SK-N-SH (cell line): ENCODE measurements around the gene ANKRD12. TPM values are rescaled to one million over a fixed set of nuclear protein-coding genes. Genes with fewer than 3 reads are reported as not detected.

Experiments
- CTCF ChIA-PET: fragments of 300-600, 350-600 bp; formaldehyde crosslinking; extraction: SDS; loops from one replicate; lab custom pipeline; 2021; lab: Yijun Ruan, JAX
- POLR2A ChIA-PET: fragments of 350-600 bp; sonication (Branson Sonifier 250); formaldehyde crosslinking; extraction: SDS; loops from one replicate; lab custom pipeline; 2020; ENCODE audit warnings: antibody characterized with exemption, inconsistent platforms; lab: Yijun Ruan, JAX
- DNase-seq: peaks from one replicate; pipeline ENCODE4 v3.0.0; 2012
- H2AFZ ChIP-seq: fragments of 200-600 bp; sonication (generic); 2 replicates; pipeline ENCODE4 v1.8.1; 2016; ENCODE audit warnings: antibody characterized with exemption, mild to moderate bottlenecking, low read depth
- H3F3A ChIP-seq: fragments of 200-600 bp; sonication (generic); replicated peaks from 2 replicates; pipeline ENCODE3; 2016; ENCODE audit warnings: antibody characterized with exemption, mild to moderate bottlenecking; ENCODE audit not compliant: insufficient read depth
- H3K27ac ChIP-seq, 2 experiments: fragments of 200-500 bp in 1 of 2; fragments of 200-600 bp in 1 of 2; sonication (Bioruptor generic) in 1 of 2; sonication (generic), shearing (Covaris generic) in 1 of 2; 2 replicates each; pipeline versions ENCODE4 v1.5.1 to v1.6.1; 2014 to 2016; ENCODE audit warnings: low read depth in 2 of 2, inconsistent platforms in 1 of 2, low read length in 1 of 2, mild to moderate bottlenecking in 1 of 2, mixed read lengths in 1 of 2
- H3K27me3 ChIP-seq: fragments of 200-600 bp; sonication (generic), shearing (Covaris generic); 2 replicates; pipeline ENCODE4 v1.6.1; 2016; ENCODE audit warnings: mixed run types; ENCODE audit not compliant: insufficient read depth
- H3K36me3 ChIP-seq, 2 experiments: fragments of 200-500 bp in 1 of 2; fragments of 200-600 bp in 1 of 2; sonication (Bioruptor generic) in 1 of 2; sonication (generic) in 1 of 2; replicated peaks in 1 of 2; 2 replicates each; pipeline versions ENCODE3 to v1.5.1; 2014 to 2016; ENCODE audit warnings: low read length in 1 of 2, mild to moderate bottlenecking in 1 of 2; ENCODE audit not compliant: insufficient read depth in 2 of 2, control insufficient read depth in 1 of 2
- H3K4me1 ChIP-seq, 2 experiments: fragments of 200-500 bp in 1 of 2; fragments of 200-600 bp in 1 of 2; sonication (Bioruptor generic) in 1 of 2; sonication (generic), shearing (Covaris generic) in 1 of 2; 2 replicates each; pipeline versions ENCODE4 v1.5.1 to v1.6.1; 2014 to 2016; ENCODE audit warnings: low read depth in 1 of 2, low read length in 1 of 2, mixed run types in 1 of 2; ENCODE audit not compliant: insufficient read depth in 2 of 2, control insufficient read depth in 1 of 2
- H3K4me2 ChIP-seq: fragments of 200-600 bp; sonication (generic), shearing (Covaris generic); 2 replicates; pipeline ENCODE4 v1.6.1; 2017; ENCODE audit warnings: mixed run types
- H3K4me3 ChIP-seq, 2 experiments: fragments of 200-500 bp in 1 of 2; fragments of 200-600 bp in 1 of 2; sonication (Bioruptor generic) in 1 of 2; sonication (generic), shearing (Covaris generic) in 1 of 2; 2 replicates each; pipeline versions ENCODE4 v1.5.1 to v1.8.1; 2014 to 2016; ENCODE audit warnings: low read depth in 2 of 2, inconsistent platforms in 1 of 2, low read length in 1 of 2, mild to moderate bottlenecking in 1 of 2, mixed read lengths in 1 of 2, moderate library complexity in 1 of 2
- H3K79me2 ChIP-seq: fragments of 200-600 bp; sonication (generic); 2 replicates; pipeline ENCODE4 v1.8.1; 2017; ENCODE audit warnings: mild to moderate bottlenecking; ENCODE audit not compliant: insufficient read depth
- H3K9ac ChIP-seq: fragments of 200-600 bp; sonication (generic); 2 replicates; pipeline ENCODE4 v1.6.1; 2017; ENCODE audit warnings: mixed run types
- H3K9me2 ChIP-seq: fragments of 200-600 bp; sonication (generic); 2 replicates; pipeline ENCODE4 v1.6.1; 2017; ENCODE audit warnings: mixed run types
- H3K9me3 ChIP-seq: fragments of 200-600 bp; sonication (generic); 2 replicates; pipeline ENCODE4 v1.6.1; 2017; ENCODE audit warnings: mixed run types, mild to moderate bottlenecking, moderate library complexity
- H4K20me1 ChIP-seq: fragments of 200-600 bp; sonication (generic); 2 replicates; pipeline ENCODE4 v1.6.1; 2017; ENCODE audit warnings: mild to moderate bottlenecking, mixed run types; ENCODE audit not compliant: insufficient read depth
- CHD2 ChIP-seq: fragments of 150-350 bp; IDR thresholded peaks from 2 replicates; pipeline ENCODE4 v1.6.1; 2018; ENCODE audit warnings: low read length; ENCODE audit not compliant: partially characterized antibody
- CTCF ChIP-seq: fragments of 200-600 bp; sonication (generic); IDR thresholded peaks from 2 replicates; pipeline ENCODE4 v1.6.1; 2017; ENCODE audit warnings: antibody characterized with exemption, mild to moderate bottlenecking, moderate library complexity
- EP300 ChIP-seq, 2 experiments: IDR thresholded peaks; 2 replicates each; pipeline versions ENCODE4 v1.4.0 to v1.6.1; 2012; ENCODE audit warnings: borderline replicate concordance in 1 of 2, low read depth in 1 of 2, low read length in 1 of 2
- EZH2phosphoT487 ChIP-seq: fragments of 200-600 bp; sonication (generic); IDR thresholded peaks from 2 replicates; pipeline ENCODE4 v1.6.1; 2017; ENCODE audit warnings: low read depth, mixed run types, mild to moderate bottlenecking, antibody characterized with exemption, moderate library complexity, borderline replicate concordance
- FOSL2 ChIP-seq: IDR thresholded peaks from 2 replicates; pipeline ENCODE4 v1.4.0; 2012; ENCODE audit warnings: low read depth, mild to moderate bottlenecking, moderate library complexity, borderline replicate concordance
- GABPA ChIP-seq: IDR thresholded peaks from 2 replicates; pipeline ENCODE4 v1.4.0; 2012; ENCODE audit warnings: low read depth, mild to moderate bottlenecking
- JUND ChIP-seq: IDR thresholded peaks from 2 replicates; pipeline ENCODE4 v1.4.0; 2012
- MXI1 ChIP-seq: IDR thresholded peaks from 2 replicates; pipeline ENCODE4 v1.6.1; 2012; ENCODE audit warnings: mild to moderate bottlenecking, low read depth, low read length, improper control_type of control experiment
- NFIC ChIP-seq: IDR thresholded peaks from 2 replicates; pipeline ENCODE4 v1.4.0; 2012; ENCODE audit warnings: borderline replicate concordance
- PBX3 ChIP-seq: IDR thresholded peaks from 2 replicates; pipeline ENCODE4; 2012
- REST ChIP-seq: IDR thresholded peaks from 2 replicates; pipeline ENCODE4 v1.6.1; 2012; ENCODE audit warnings: mild to moderate bottlenecking, low read depth, low read length, moderate library complexity
- RFX5 ChIP-seq: IDR thresholded peaks from 2 replicates; pipeline ENCODE4 v1.6.1; 2012; ENCODE audit warnings: mild to moderate bottlenecking, improper control_type of control experiment, low read length
- RXRA ChIP-seq: IDR thresholded peaks from 2 replicates; pipeline ENCODE4 v1.4.0; 2012; ENCODE audit warnings: low read depth, mild to moderate bottlenecking, borderline replicate concordance
- SIN3A ChIP-seq: IDR thresholded peaks from 2 replicates; pipeline ENCODE4 v1.6.1; 2012; ENCODE audit warnings: low read depth, mild to moderate bottlenecking, low read length, moderate library complexity, borderline replicate concordance
- SMC3 ChIP-seq: IDR thresholded peaks from 2 replicates; pipeline ENCODE4 v1.6.1; 2012; ENCODE audit warnings: low read depth, low read length, improper control_type of control experiment
- TAF1 ChIP-seq: IDR thresholded peaks from 2 replicates; pipeline ENCODE4 v1.6.1; 2012; ENCODE audit warnings: low read depth, mild to moderate bottlenecking, low read length, moderate library complexity, borderline replicate concordance
- TCF12 ChIP-seq: IDR thresholded peaks from 2 replicates; pipeline ENCODE4 v1.4.0; 2012
- WGBS: methylation state at CpG from one replicate; pipeline ENCODE4 v1.1.6; 2017; ENCODE audit warnings: low lambda C conversion rate; 5-methylcytosine and 5-hydroxymethylcytosine counted together
- polyA plus RNA-seq, 3 experiments: library from polyadenylated mRNA; depleted of rRNA; stranded (reverse); fragments of >200 nt; gene quantifications; 2 replicates each; pipeline ENCODE4 v1.2.3, GENCODE V29; 2012

Gene ANKRD12
- polyA plus RNA-seq, 1 of the 3 experiments (the other 2 are of a cell fraction) = 1.3 TPM

- Histone ChIP-seq H3K4me1 (no peaks in the 10 kb centered on the region), H3K9me2 (no peaks in the 10 kb centered on the region), H3K27me3 (no peaks in the 10 kb centered on the region), H4K20me1 (peaks cover 23% of the 10 kb centered on the region; the same call in 1 of the 2 replicates), H3K27ac (no peak overlapping the region), H3K9me3 (no peaks in the 10 kb centered on the region), H3K4me2 (no peak overlapping the region), H3K9ac (no peak overlapping the region), H2AFZ (no peak overlapping the region), H3K36me3 (peaks cover 11 to 20% of the 10 kb centered on the region in 2 experiments), H3K79me2 (peaks cover 65% of the 10 kb centered on the region), H3K4me3 (no peak overlapping the region), H3F3A (peaks cover 8% of the 10 kb centered on the region)
- 95% methylated on average over 3 of the region's 3 CpGs for WGBS
- POLR2A ChIA-PET = no interaction called here
- no peak for DNase-seq
- CTCF ChIA-PET = interaction anchor here (1.2 kb wide), 1 partner anchor 10 kb away, joined by 4 read pairs; no protein-coding TSS in a partner anchor
- TF ChIP-seq PBX3 = no peak
- TF ChIP-seq EZH2phosphoT487 = no peak
- no peak for TF ChIP-seq NFIC
- no peak for TF ChIP-seq JUND
- TF ChIP-seq TAF1 = no peak
- no peak for TF ChIP-seq RXRA
- TF ChIP-seq SMC3 = no peak
- no peak for TF ChIP-seq EP300 (IDR thresholded peaks at IDR 0.05; ENCODE audit: borderline replicate concordance in 1 of 2, low read depth in 1 of 2, low read length in 1 of 2)
- TF ChIP-seq MXI1 = no peak
- TF ChIP-seq TCF12 = no peak
- TF ChIP-seq FOSL2 = no peak
- TF ChIP-seq SIN3A = no peak
- TF ChIP-seq GABPA = no peak
- no peak for TF ChIP-seq RFX5
- TF ChIP-seq CHD2 = no peak
- no peak for TF ChIP-seq REST
- no peak for TF ChIP-seq CTCF
- TF ChIP-seq, all 33 proteins: peak for 0
Observed at GRCh38 chr18:9181275-9181674, 44.7 kb downstream of the ANKRD12 start.
